ENCODE results near the gene ZNF750. TPM values are rescaled to one million over a fixed set of nuclear protein-coding genes. Genes with fewer than 3 reads are reported as not detected.

The ZNF750 gene
- total RNA-seq, 1 experiment from 2014 or later = 0.44 TPM

DNA sequence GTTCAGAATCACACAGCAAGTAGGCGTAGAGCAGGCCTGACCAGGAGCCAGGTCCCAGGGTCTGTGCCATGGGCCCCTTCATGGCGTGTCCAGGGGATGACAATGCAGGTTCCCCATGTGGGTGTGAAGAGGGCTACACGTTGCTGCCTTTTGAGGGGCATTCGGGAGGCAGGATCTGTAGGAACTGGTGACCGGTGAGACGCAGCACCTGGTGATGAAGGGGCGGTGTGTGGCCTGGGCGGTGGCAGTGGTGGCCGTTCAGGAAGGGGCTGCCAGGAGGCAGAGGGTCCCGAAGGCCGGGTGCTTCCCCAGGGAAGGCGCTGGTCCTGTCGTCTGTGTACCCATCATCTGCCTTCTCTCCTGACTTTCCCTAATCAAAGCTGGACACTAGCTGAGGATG, 34.6 kb downstream of the ZNF750 start:
- Histone ChIP-seq H3K36me3 (ENCODE audit: low read depth) (no peaks in the 10 kb centered on the region), H3K9me2 (ENCODE audit: insufficient read depth) (no peaks in the 10 kb centered on the region), H3K79me2 (ENCODE audit: low read depth) (no peaks in the 10 kb centered on the region), H3K4me2 (no peak overlapping the region), H3K4me1 (replicated peaks; ENCODE audit: insufficient read depth) (no peaks in the 10 kb centered on the region), H3K27me3 (ENCODE audit: insufficient read depth, low read depth) (no peaks in the 10 kb centered on the region), H4K20me1 (ENCODE audit: insufficient read depth) (no peaks in the 10 kb centered on the region), H3K4me3 (no peak overlapping the region), H3K27ac (no peak overlapping the region), H3K9me3 (ENCODE audit: insufficient read depth, low read depth) (no peaks in the 10 kb centered on the region), H2AFZ (no peak overlapping the region), H3F3A (ENCODE audit: insufficient read depth, low read depth) (no peaks in the 10 kb centered on the region)
- intact Hi-C loops (cut with micrococcal nuclease; ENCODE audit: unreplicated experiment) = no loop called here
- no peak for DNase-seq
- TF ChIP-seq EZH2 (IDR thresholded peaks at IDR 0.05; ENCODE audit: low read depth) = no peak
- TF ChIP-seq, protein P1, sequence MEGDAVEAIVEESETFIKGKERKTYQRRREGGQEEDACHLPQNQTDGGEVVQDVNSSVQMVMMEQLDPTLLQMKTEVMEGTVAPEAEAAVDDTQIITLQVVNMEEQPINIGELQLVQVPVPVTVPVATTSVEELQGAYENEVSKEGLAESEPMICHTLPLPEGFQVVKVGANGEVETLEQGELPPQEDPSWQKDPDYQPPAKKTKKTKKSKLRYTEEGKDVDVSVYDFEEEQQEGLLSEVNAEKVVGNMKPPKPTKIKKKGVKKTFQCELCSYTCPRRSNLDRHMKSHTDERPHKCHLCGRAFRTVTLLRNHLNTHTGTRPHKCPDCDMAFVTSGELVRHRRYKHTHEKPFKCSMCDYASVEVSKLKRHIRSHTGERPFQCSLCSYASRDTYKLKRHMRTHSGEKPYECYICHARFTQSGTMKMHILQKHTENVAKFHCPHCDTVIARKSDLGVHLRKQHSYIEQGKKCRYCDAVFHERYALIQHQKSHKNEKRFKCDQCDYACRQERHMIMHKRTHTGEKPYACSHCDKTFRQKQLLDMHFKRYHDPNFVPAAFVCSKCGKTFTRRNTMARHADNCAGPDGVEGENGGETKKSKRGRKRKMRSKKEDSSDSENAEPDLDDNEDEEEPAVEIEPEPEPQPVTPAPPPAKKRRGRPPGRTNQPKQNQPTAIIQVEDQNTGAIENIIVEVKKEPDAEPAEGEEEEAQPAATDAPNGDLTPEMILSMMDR (conservative IDR thresholded peaks at IDR 0.05) = no peak
- no TSS peak for BruUV-seq (replicated peaks)
- CTCF ChIA-PET = interaction anchor here (0.5 kb wide), 1 partner anchor 208 kb away, joined by 18 read pairs; no protein-coding TSS in a partner anchor
- POLR2A ChIA-PET (ENCODE audit: unreplicated experiment) = no interaction called here

DNA sequence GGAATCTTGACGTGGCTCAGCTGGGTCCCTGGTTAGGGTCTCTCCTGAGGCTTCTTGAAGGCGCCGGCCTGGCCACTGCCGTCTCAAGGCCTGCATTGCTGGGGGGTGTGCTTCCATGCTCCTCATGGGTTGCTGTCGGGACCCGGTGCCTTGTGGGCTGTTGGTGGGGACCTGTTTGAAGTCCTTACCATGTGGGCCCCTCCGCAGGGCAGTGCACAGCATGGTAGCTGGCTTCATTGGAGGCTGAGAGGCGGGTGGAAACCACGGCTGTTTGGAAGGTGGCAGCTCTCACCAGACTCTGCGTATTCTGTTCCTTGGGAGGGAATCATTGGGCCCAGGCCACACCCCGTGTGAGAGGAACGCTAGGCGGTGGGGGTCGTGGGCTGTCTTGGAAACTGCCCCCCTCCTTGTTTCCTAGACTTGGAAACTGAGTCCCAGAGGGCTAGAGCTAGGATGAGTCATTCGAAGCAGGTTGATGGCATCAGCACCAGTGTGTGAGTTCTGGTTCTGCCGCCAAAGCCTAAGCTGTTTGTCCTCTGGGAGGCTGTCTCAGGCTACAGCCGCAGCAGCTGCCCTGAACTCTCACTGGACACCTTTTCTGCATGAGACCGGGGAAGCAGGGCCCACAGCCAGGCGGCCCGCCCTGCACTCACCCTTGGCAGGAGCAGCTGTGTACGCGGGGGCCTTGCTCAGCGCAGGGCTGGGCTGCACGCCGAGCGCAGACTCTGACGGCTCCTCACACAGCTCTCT, 35.2 kb downstream of the ZNF750 start:
- Histone ChIP-seq H3K27ac (no peak overlapping the region), H3K9me2 (ENCODE audit: insufficient read depth) (no peaks in the 10 kb centered on the region), H3F3A (ENCODE audit: insufficient read depth, low read depth) (no peaks in the 10 kb centered on the region), H3K36me3 (ENCODE audit: low read depth) (no peaks in the 10 kb centered on the region), H2AFZ (no peak overlapping the region), H3K4me3 (no peak overlapping the region), H3K4me1 (replicated peaks; ENCODE audit: insufficient read depth) (no peaks in the 10 kb centered on the region), H3K27me3 (ENCODE audit: insufficient read depth, low read depth) (no peaks in the 10 kb centered on the region), H4K20me1 (ENCODE audit: insufficient read depth) (no peaks in the 10 kb centered on the region), H3K79me2 (ENCODE audit: low read depth) (no peaks in the 10 kb centered on the region), H3K9me3 (ENCODE audit: insufficient read depth, low read depth) (no peaks in the 10 kb centered on the region), H3K4me2 (no peak overlapping the region)
- no TSS peak for BruUV-seq (replicated peaks)
- DNase-seq = no peak
- TF ChIP-seq EZH2 (IDR thresholded peaks at IDR 0.05; ENCODE audit: low read depth) = no peak
- TF ChIP-seq, protein P1 (conservative IDR thresholded peaks at IDR 0.05) = no peak
- ChIA-PET CTCF (interaction anchor here (0.5 kb wide), 1 partner anchor 208 kb away, joined by 18 read pairs; no protein-coding TSS in a partner anchor), POLR2A (ENCODE audit: unreplicated experiment) (no interaction called here)
- intact Hi-C loops (cut with micrococcal nuclease; ENCODE audit: unreplicated experiment) = no loop called here

DNA sequence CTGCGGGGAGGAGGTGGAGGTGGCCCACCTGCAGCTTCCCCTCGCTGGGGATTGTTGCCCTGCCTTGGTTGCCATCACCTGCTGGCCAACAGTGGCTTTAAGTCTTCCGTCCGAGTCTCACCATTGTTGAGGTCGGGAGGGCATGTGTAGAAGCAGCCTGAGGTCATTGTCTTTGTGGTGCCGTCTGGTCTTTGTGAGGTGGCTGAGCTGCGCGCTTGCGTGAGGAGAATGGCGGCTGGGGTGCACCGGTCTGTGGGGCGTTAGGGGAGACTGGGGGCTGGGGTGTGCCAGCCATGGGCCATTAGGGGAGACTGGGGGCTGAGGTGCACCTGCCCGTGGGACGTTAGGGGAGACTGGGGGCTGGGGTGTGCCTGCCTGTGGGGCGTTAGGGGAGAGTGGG, 36.2 kb downstream of the ZNF750 start:
- no peaks in the 10 kb centered on the region for H3K4me1 ChIP-seq (replicated peaks; ENCODE audit: insufficient read depth)

More for the DNA sequence above, 36.2 kb downstream of the ZNF750 start:
- POLR2A ChIA-PET (ENCODE audit: unreplicated experiment) = no interaction called here
- Histone ChIP-seq H3K79me2 (ENCODE audit: low read depth) (no peaks in the 10 kb centered on the region), H3K9me3 (ENCODE audit: insufficient read depth, low read depth) (no peaks in the 10 kb centered on the region), H3K4me2 (no peak overlapping the region), H3F3A (ENCODE audit: insufficient read depth, low read depth) (no peaks in the 10 kb centered on the region), H3K27me3 (ENCODE audit: insufficient read depth, low read depth) (no peaks in the 10 kb centered on the region), H4K20me1 (ENCODE audit: insufficient read depth) (no peaks in the 10 kb centered on the region), H3K9me2 (ENCODE audit: insufficient read depth) (no peaks in the 10 kb centered on the region), H3K27ac (no peak overlapping the region), H3K4me3 (no peak overlapping the region), H2AFZ (no peak overlapping the region), H3K36me3 (ENCODE audit: low read depth) (no peaks in the 10 kb centered on the region)
- intact Hi-C loops (cut with micrococcal nuclease; ENCODE audit: unreplicated experiment) = no loop called here
- no TSS peak for BruUV-seq (replicated peaks)
- TF ChIP-seq, protein P1 (conservative IDR thresholded peaks at IDR 0.05) = no peak
- TF ChIP-seq EZH2 (IDR thresholded peaks at IDR 0.05; ENCODE audit: low read depth) = no peak
- CTCF ChIA-PET = no interaction called here
- no peak for DNase-seq
